B cell (primary cell): Measurements from ENCODE around the gene PTPRN2. TPM values are rescaled to one million over a fixed set of nuclear protein-coding genes. Genes with fewer than 3 reads are reported as not detected.

Source experiments
- ATAC-seq: fragments of 200-7000 bp; cut with Tn5 transposase; one replicate; pipeline ENCODE4 v1.10.0; 2021; ENCODE audit warnings: low read depth, mild to moderate bottlenecking, moderate number of reproducible peaks, moderate library complexity
- CTCF ChIA-PET: fragments of 350-600 bp; sonication (Branson Sonifier 250); formaldehyde crosslinking; loops from one replicate; lab custom pipeline; 2021; ENCODE audit warnings: antibody characterized with exemption, inconsistent platforms; lab: Charles Lee
- POLR2A ChIA-PET: fragments of 350-600 bp; sonication (Branson Sonifier 250); formaldehyde crosslinking; loops from one replicate; lab custom pipeline; 2021; ENCODE audit warnings: antibody characterized with exemption; lab: Charles Lee
- DNase-seq: peaks from one replicate; pipeline ENCODE4 v3.0.0; 2013
- H2AFZ ChIP-seq: 2 replicates; pipeline ENCODE4 v1.6.1; 2012; ENCODE audit warnings: mild to moderate bottlenecking, low read depth, low read length; ENCODE audit not compliant: insufficient read depth, poor library complexity, severe bottlenecking
- H3K27ac ChIP-seq, 2 donors: 1 replicate in 1 of 2; 2 replicates in 1 of 2; pipeline ENCODE4 v1.5.1; 2012 to 2013; ENCODE audit warnings: low read length in 2 of 2, mild to moderate bottlenecking in 2 of 2, moderate library complexity in 1 of 2
- H3K27me3 ChIP-seq, 4 experiments: fragments of 200-600 bp in 1 of 4; sonication (generic) in 1 of 4; replicated peaks in 1 of 4; 1 replicate in 2 of 4; 2 replicates in 2 of 4; pipeline versions ENCODE4 v1.6.1 to v1.7.0; 2013 to 2016; ENCODE audit warnings: low read length in 3 of 4, mild to moderate bottlenecking in 2 of 4, mixed read lengths in 1 of 4, moderate library complexity in 1 of 4; ENCODE audit not compliant: insufficient read depth in 4 of 4, control insufficient read depth in 3 of 4; ENCODE audit errors: control extremely low read depth in 1 of 4
- H3K36me3 ChIP-seq, 2 experiments: replicated peaks in 1 of 2; 1 replicate in 1 of 2; 2 replicates in 1 of 2; pipeline versions ENCODE4 v1.6.1 to v1.7.1; 2013; ENCODE audit warnings: low read length in 1 of 2; ENCODE audit not compliant: insufficient read depth in 2 of 2, control insufficient read depth in 1 of 2; ENCODE audit errors: control extremely low read depth in 1 of 2, extremely low read depth in 1 of 2
- H3K4me1 ChIP-seq, 2 donors: fragments of 200-600 bp in 1 of 2; sonication (generic) in 1 of 2; 1 replicate in 1 of 2; 2 replicates in 1 of 2; pipeline versions ENCODE4 v1.5.1 to v1.6.1; 2013 to 2017; ENCODE audit warnings: low read length in 2 of 2; ENCODE audit not compliant: control insufficient read depth in 2 of 2, insufficient read depth in 2 of 2
- H3K4me2 ChIP-seq: replicated peaks from 2 replicates; pipeline ENCODE3; 2012; ENCODE audit warnings: mild to moderate bottlenecking, low read depth, low read length; ENCODE audit not compliant: poor library complexity, severe bottlenecking
- H3K4me3 ChIP-seq, 5 experiments: fragments of 200-600 bp in 1 of 5; sonication (generic) in 1 of 5; 1 replicate in 3 of 5; 2 replicates in 2 of 5; pipeline versions ENCODE4 v1.5.1 to v1.7.0; 2011 to 2016; ENCODE audit warnings: low read length in 4 of 5, mild to moderate bottlenecking in 4 of 5, low read depth in 2 of 5, control low read depth in 1 of 5, moderate library complexity in 1 of 5; ENCODE audit not compliant: insufficient read depth in 1 of 5; ENCODE audit errors: control extremely low read depth in 1 of 5, extremely low read depth in 1 of 5
- H3K79me2 ChIP-seq: fragments of 200-600 bp; sonication (generic); one replicate; pipeline ENCODE4 v1.6.0; 2016; ENCODE audit warnings: low read length; ENCODE audit not compliant: control insufficient read depth, insufficient read depth
- H3K9ac ChIP-seq: fragments of 200-600 bp; sonication (generic); 2 replicates; pipeline ENCODE4 v1.6.1; 2017; ENCODE audit warnings: mild to moderate bottlenecking, low read length, moderate library complexity
- H3K9me3 ChIP-seq, 3 donors: one replicate each; pipeline versions ENCODE4 v1.6.1 to v1.7.1; 2013; ENCODE audit warnings: low read length in 2 of 3; ENCODE audit not compliant: control insufficient read depth in 2 of 3, insufficient read depth in 1 of 3; ENCODE audit errors: control extremely low read depth in 1 of 3
- H4K20me1 ChIP-seq: 2 replicates; pipeline ENCODE4 v1.6.0; 2012; ENCODE audit warnings: mild to moderate bottlenecking, low read length; ENCODE audit not compliant: insufficient read depth, control insufficient read depth, poor library complexity, severe bottlenecking
- H3K27ac Mint-ChIP-seq: one replicate; pipeline ENCODE4 v1.8.0; 2021; ENCODE audit warnings: mixed read lengths
- H3K27me3 Mint-ChIP-seq: one replicate; pipeline ENCODE4 v1.8.0; 2021; ENCODE audit warnings: mixed read lengths
- H3K4me1 Mint-ChIP-seq: one replicate; pipeline ENCODE4 v1.8.0; 2021; ENCODE audit warnings: mixed read lengths
- H3K4me3 Mint-ChIP-seq: one replicate; pipeline ENCODE4 v1.8.0; 2021; ENCODE audit warnings: mixed read lengths
- H3K9me3 Mint-ChIP-seq: one replicate; pipeline ENCODE4 v1.8.0; 2022; ENCODE audit warnings: mixed read lengths; ENCODE audit not compliant: insufficient read depth
- EZH2 ChIP-seq: IDR thresholded peaks from 2 replicates; pipeline ENCODE4 v1.6.1; 2012; ENCODE audit warnings: borderline replicate concordance, low read depth, mild to moderate bottlenecking, moderate library complexity, low read length; ENCODE audit not compliant: insufficient read depth, poor library complexity, severe bottlenecking
- WGBS: methylation state at CpG from one replicate; pipeline ENCODE4 v1.1.5; 2013; ENCODE audit warnings: missing lambda C conversion rate; ENCODE audit not compliant: insufficient coverage; 5-methylcytosine and 5-hydroxymethylcytosine counted together
- intact Hi-C: fragments of 100-400 bp; cut with micrococcal nuclease; formaldehyde crosslinking; loops from one replicate; pipeline ENCODE4 v1.10.0; 2022
- polyA plus RNA-seq: library from polyadenylated mRNA; depleted of rRNA; stranded (reverse); fragments of >200 nt; gene quantifications from 2 replicates; pipeline ENCODE4 v1.2.3, GENCODE V29; 2012
- total RNA-seq, 2 donors: library from RNA; stranded (reverse); fragments of 120-200 nt in 1 of 2; gene quantifications; 1 replicate in 1 of 2; 2 replicates in 1 of 2; pipeline versions ENCODE4 v1.2.3 to v1.2.4, GENCODE V29; 2013 to 2022
- TF ChIP-seq, protein P1 (sequence below): fragments of 200-600 bp; IDR thresholded peaks from one replicate; pipeline ENCODE4 v1.8.0; 2022; ENCODE audit warnings: antibody characterized with exemption, mild to moderate bottlenecking

The PTPRN2 gene
- total and polyA plus RNA-seq, 2 donors (not counting 1 experiment from before 2014, with no cell fraction given): 2.0 to 5.0 TPM

DNA sequence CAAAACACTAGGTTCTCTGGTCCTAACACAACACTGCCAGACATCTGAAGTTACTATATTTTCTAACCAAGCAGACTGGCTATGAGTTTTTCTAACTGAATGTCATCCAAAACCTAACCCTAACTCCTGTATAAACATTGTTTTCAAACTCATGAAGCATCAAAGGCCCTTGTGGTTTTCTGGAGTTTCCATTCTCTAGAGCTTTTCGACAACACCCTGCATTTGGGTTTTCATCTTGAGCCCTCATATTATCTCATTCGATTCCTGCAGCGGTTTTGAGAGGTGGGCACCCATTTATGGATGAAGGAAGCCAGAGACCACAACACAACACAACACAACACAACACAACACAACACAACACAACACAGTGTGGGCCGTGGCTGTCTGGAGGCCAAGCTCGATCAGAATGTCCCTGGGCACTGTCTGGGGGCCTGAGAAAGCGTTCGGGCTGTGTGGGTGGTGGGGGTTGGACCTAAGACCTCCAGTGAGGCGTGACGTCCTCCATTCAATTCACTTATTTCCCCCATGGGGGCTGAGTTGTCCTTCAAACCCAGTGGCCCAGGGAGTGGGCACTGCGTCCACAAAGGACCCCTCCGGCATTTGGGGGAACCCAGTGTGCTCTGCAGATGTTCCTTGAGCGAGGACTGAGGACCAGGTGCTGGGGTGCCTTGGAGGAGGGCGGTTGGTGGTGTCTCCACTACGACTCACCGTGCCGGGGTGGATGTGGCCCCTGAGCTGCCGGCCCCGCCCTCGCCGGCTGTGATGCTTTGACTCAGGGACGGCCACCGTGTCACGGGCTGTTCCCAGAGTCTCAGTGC lies 760.4 kb downstream of the PTPRN2 start:
- Histone ChIP-seq H3K4me3 (no peak overlapping the region), H3K4me1 (no peaks in the 10 kb centered on the region), H3K4me2 (no peak overlapping the region), H3K9ac (no peak overlapping the region), H2AFZ (no peak overlapping the region), H4K20me1 (no peaks in the 10 kb centered on the region), H3K36me3 (no peaks in the 10 kb centered on the region), H3K9me3 (peaks cover 0 to 22% (median 0%) of the 10 kb centered on the region in 3 donors), H3K27ac (no peak overlapping the region), H3K79me2 (no peaks in the 10 kb centered on the region), H3K27me3 (no peaks in the 10 kb centered on the region)
- ATAC-seq: no peak
- Mint-ChIP-seq H3K4me1 (no peaks in the 10 kb centered on the region), H3K4me3 (no peak overlapping the region), H3K27me3 (no peaks in the 10 kb centered on the region), H3K9me3 (no peaks in the 10 kb centered on the region), H3K27ac (no peak overlapping the region)
- 93% methylated on average over 15 of the region's 23 CpGs for WGBS
- DNase-seq: no peak
- TF ChIP-seq, protein P1, sequence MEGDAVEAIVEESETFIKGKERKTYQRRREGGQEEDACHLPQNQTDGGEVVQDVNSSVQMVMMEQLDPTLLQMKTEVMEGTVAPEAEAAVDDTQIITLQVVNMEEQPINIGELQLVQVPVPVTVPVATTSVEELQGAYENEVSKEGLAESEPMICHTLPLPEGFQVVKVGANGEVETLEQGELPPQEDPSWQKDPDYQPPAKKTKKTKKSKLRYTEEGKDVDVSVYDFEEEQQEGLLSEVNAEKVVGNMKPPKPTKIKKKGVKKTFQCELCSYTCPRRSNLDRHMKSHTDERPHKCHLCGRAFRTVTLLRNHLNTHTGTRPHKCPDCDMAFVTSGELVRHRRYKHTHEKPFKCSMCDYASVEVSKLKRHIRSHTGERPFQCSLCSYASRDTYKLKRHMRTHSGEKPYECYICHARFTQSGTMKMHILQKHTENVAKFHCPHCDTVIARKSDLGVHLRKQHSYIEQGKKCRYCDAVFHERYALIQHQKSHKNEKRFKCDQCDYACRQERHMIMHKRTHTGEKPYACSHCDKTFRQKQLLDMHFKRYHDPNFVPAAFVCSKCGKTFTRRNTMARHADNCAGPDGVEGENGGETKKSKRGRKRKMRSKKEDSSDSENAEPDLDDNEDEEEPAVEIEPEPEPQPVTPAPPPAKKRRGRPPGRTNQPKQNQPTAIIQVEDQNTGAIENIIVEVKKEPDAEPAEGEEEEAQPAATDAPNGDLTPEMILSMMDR: no peak
- no peak for TF ChIP-seq EZH2
- CTCF ChIA-PET: no interaction called here
- intact Hi-C loops: no loop called here
- POLR2A ChIA-PET: no interaction called here

DNA sequence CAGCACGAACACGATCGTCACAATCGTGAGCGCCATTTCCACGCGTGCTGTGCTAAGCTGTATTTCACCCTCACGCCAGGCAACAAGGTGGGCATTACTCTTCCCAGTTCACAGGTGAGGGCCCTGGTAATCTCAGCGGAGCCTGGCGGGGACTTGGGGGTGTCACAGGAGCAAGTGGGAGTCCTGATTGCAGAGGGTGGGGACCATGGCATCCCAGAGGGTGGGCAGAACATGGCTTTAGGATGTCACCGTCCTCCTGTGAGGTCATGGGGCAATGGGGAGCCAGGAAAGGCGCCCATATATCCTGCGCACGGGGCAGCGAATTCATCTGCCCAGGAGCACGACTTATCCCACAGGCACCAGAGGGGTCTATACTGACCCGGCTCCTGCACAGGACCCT lies 761.1 kb downstream of the PTPRN2 start:
- no peak overlapping the region for H3K27ac ChIP-seq

More for the DNA sequence above, 761.1 kb downstream of the PTPRN2 start:
- Histone ChIP-seq H3K4me3 (no peak overlapping the region), H3K27me3 (no peaks in the 10 kb centered on the region), H3K79me2 (no peaks in the 10 kb centered on the region), H3K4me1 (no peaks in the 10 kb centered on the region), H4K20me1 (no peaks in the 10 kb centered on the region), H3K4me2 (no peak overlapping the region), H3K9me3 (peaks cover 0 to 22% (median 0%) of the 10 kb centered on the region in 3 donors), H3K36me3 (no peaks in the 10 kb centered on the region), H2AFZ (no peak overlapping the region), H3K9ac (no peak overlapping the region)
- ATAC-seq: no peak
- no peak for TF ChIP-seq EZH2
- TF ChIP-seq, protein P1: no peak
- no peak for DNase-seq
- ChIA-PET POLR2A (no interaction called here), CTCF (no interaction called here)
- H3K27me3 Mint-ChIP-seq: no peaks in the 10 kb centered on the region
- no peak overlapping the region for H3K4me3 Mint-ChIP-seq
- H3K4me1 Mint-ChIP-seq: no peaks in the 10 kb centered on the region
- intact Hi-C loops: no loop called here
- H3K27ac Mint-ChIP-seq: no peak overlapping the region
- H3K9me3 Mint-ChIP-seq: no peaks in the 10 kb centered on the region
- 97% methylated on average over 16 of the region's 17 CpGs for WGBS
